ENCODE measurements around the gene DDX47.

DDX47 gene

DNA sequence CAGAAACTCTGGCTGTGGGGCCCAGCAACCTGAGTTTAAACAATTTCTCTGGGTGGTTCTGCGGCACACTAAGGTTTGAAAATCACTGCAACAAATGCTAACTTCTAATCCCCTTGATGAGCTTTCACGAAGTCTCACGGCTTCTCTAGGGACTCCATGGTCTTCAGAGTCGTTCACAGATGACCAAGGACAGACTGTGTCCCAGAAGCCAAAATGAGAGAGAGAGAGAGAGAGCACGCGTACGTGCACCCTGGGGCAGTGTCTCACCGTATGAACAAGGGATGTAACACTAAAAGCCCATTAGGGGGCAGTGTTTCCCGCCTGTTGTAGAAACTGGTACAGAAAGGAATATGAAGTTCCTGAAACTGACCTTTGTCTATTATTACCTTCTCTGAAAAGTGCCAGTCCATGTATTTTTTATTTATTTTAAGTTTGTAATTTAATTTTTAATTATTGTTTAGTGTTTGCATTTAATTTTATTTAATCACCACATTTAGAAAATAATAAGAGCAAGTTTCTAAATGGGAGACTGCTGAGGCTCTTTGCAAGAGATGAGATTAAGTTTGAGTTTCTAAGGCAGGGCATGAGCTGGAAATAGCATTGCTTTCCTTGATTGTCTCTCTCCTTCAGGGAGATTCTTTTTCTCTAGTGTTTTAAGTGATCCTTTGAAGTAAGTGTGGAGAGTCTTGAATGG lies 24.3 kb upstream of the DDX47 start:
- no peak overlapping the region; the same call in 1 of the 2 replicates for H3K27ac ChIP-seq
- TF ChIP-seq, protein P1, sequence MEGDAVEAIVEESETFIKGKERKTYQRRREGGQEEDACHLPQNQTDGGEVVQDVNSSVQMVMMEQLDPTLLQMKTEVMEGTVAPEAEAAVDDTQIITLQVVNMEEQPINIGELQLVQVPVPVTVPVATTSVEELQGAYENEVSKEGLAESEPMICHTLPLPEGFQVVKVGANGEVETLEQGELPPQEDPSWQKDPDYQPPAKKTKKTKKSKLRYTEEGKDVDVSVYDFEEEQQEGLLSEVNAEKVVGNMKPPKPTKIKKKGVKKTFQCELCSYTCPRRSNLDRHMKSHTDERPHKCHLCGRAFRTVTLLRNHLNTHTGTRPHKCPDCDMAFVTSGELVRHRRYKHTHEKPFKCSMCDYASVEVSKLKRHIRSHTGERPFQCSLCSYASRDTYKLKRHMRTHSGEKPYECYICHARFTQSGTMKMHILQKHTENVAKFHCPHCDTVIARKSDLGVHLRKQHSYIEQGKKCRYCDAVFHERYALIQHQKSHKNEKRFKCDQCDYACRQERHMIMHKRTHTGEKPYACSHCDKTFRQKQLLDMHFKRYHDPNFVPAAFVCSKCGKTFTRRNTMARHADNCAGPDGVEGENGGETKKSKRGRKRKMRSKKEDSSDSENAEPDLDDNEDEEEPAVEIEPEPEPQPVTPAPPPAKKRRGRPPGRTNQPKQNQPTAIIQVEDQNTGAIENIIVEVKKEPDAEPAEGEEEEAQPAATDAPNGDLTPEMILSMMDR (IDR thresholded peaks at IDR 0.05): peak; percentile 98
- TF ChIP-seq ZFX (IDR thresholded peaks at IDR 0.05; ENCODE audit: borderline replicate concordance): no peak

DNA sequence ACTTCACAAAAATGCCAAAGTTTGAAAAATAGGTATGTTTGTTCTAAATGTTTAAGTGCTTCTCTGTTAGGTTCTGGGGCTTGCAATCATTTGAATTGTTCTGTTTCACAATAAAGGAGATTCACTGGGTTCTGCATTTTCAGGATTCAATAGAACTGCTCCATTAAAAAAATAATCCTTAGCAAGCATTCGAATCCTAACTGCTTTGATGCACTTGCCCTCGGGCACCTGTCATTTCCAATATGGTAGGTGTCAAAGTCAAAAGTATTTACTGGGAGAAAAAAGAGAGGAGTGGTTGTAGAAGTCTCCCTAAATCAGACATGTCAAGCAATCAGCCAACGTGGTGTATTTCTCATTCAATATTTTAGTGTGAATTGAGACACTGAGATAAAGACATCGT lies 22.2 kb upstream of the DDX47 start:
- H3K27ac ChIP-seq: no peak overlapping the region
- no peak for TF ChIP-seq ZFX (IDR thresholded peaks at IDR 0.05; ENCODE audit: borderline replicate concordance)
- TF ChIP-seq, protein P1 (IDR thresholded peaks at IDR 0.05): no peak

- TF ChIP-seq, protein P1 (IDR thresholded peaks at IDR 0.05): no peak
- no peak for TF ChIP-seq ZFX (IDR thresholded peaks at IDR 0.05; ENCODE audit: borderline replicate concordance)
- H3K27ac ChIP-seq: no peak overlapping the region
Measured at GRCh38 chr12:12791756-12792369, 21.3 kb upstream of the DDX47 start.

- H3K27ac ChIP-seq: no peak overlapping the region
- no peak for TF ChIP-seq ZFX (IDR thresholded peaks at IDR 0.05; ENCODE audit: borderline replicate concordance)
- TF ChIP-seq, protein P1 (IDR thresholded peaks at IDR 0.05): no peak
Measured at GRCh38 chr12:12792421-12792820, 20.7 kb upstream of the DDX47 start.

DNA sequence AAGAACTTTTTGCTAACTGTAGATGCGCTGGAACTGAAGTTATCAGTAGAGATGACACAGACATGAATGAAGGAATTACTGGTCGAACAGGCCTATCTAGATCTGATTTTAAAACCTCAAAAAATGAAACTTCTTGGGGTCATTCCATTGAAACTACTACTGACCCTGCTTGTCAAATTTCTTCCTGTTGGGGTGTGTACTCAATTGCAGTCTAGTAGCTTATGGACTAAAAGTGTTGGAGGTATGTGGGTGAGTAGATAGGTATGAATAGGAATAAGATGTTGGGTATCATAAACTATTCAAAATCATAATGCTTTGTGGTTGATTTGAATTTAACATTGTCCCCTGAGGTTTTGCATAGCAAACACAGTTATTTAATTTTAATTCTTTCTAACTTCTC lies 18.5 kb upstream of the DDX47 start:
- no peak overlapping the region for H3K27ac ChIP-seq
- TF ChIP-seq, protein P1 (IDR thresholded peaks at IDR 0.05): no peak
- TF ChIP-seq ZFX (IDR thresholded peaks at IDR 0.05; ENCODE audit: borderline replicate concordance): no peak

DNA sequence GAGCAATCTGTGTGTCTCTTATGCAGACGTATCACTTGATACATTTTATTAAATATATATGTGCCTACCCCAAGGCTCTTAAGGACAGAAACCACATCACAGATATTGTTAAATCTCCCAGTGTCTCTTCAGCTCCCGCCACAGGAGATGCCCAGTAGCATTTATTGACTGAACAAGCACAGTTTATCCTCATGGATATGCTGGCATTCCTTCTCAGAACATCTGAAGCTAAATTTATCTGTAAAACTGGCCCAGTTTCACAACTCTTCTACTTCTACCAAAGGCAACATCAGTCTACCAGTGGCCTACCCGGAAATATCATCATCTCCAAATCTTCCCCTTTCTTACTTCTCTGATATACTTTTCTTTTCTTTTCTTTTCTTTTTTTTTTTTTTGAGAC lies 17.0 kb upstream of the DDX47 start:
- H3K27ac ChIP-seq: no peak overlapping the region
- TF ChIP-seq, protein P1 (IDR thresholded peaks at IDR 0.05): no peak
- no peak for TF ChIP-seq ZFX (IDR thresholded peaks at IDR 0.05; ENCODE audit: borderline replicate concordance)

Data from 22Rv1 (cell line).